Measurements from ENCODE around the gene SEZ6L2.
"Not testable (repeated sequence)": the region's sequence is repeated elsewhere in the genome, so short reads cannot be mapped to it uniquely, and the experiment has no call there.

The SEZ6L2 gene

DNA sequence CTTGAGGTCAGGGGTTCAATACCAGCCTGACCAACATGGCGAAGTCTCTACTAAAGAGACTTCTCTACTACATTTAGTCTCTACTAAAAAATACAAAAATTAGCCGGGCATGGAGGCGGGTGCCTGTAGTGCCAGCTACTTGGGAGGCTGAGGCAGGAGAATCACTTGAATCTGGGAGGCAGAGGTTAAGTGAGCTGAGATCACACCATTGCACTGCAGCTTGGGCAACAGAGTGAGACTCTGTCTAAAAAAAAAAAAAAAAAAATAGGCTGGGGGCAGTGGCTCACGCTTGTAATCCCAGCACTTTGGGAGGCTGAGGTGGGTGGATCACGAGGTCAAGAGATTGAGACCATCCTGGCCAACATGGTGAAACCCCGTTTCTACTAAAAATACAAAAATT, 10.5 kb upstream of the SEZ6L2 start:
- not testable (repeated sequence) for DNase-seq

DNA sequence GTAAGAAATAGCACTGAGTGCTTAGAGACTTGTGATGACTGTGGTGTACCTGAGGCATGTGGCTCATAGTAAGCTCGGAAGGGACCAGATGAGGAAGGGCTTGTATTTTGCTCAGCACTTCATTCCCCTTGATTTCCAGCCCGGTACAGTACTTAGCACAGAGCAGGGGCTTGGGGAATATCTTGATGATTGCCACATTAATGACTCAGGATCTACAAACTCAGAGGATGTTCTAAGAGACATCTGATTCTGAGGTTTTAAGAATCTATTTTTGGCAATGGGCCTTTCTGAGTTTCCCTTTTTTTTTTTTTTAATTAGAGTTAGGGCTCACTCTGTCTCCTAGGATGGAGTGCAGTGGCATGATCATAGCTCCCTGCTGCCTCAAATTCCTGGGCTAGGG, 10.0 kb upstream of the SEZ6L2 start:
- DNase-seq: no peak

DNA sequence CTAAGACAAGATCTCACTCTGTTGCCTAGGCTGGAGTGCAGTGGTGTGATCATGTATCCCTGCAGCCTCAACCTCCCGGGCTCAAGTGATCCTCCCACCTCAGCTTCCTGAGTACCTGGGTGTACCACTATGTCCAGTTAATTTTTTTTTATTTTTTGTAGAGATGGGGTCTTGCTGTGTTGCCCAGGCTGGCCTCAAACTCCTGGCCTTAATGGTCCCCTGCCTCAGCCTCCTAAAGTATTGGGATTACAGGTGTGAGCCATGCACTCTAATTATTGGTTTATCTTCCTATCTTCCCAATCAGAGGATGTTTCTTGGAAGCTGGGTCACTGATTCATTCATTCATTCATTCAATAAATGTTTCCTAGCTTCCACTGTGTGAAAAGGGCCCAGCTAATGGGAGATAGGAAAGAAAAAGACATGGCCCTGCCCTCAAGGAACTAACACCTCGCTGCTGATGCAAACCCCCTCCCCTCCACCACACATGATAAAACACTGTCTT, 9.4 kb upstream of the SEZ6L2 start:
- DNase-seq: no peak

DNA sequence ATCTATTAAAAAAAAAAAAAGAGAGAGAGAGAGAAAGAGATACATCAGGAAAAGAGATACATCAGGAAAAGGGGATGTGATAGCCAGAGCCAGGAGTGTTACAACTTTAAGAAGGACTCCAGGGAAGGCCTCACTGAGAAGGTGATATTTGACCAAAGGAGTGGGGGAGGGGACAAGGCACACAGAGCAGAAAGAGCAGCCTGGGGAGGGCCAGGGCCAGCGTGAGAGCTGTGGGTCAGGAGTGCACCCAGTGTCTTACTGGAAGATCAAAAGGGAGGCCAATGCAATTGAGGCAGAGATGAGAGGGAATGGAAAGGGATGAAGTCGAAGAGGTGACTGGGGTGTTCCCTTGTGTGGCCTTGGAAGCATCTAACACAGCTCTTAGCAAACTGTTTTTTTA, 8.6 kb upstream of the SEZ6L2 start:
- DNase-seq: no peak

DNA sequence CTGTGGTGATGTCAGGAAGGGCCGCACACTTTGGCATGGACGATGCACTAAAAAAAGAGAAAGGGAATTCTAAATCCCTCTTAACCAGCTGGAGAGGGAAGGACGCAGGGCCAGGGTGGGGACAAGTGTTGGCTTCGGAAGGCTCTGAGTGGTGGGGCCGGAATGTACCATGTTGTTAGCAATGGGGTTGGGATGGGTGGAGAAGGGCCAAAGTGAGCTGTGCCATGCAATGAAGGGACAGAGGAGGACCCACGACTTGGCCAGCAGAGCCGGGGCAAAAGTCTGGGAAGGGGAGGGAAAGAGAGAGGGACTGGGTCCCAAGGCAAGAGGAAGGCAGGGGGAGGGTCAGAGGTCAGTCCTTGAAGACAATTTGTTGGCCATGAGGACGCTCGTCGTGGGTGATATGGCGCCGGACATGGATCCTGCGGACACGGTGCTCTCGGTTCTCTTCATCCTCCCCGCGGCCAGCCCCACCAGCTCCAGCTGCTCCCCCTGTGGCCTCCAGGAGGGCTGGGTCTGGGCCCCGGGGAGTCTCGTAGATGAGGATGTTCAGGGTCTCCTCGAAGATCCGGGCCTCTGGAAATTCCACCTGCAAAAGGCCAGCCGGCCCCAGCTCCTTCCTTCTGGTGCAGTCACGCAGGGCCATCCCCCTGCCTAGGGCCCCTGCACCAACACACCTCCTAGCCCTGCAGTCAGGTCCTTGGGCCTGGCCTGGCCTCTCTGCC, 7.3 kb upstream of the SEZ6L2 start:
- no peak for DNase-seq

DNA sequence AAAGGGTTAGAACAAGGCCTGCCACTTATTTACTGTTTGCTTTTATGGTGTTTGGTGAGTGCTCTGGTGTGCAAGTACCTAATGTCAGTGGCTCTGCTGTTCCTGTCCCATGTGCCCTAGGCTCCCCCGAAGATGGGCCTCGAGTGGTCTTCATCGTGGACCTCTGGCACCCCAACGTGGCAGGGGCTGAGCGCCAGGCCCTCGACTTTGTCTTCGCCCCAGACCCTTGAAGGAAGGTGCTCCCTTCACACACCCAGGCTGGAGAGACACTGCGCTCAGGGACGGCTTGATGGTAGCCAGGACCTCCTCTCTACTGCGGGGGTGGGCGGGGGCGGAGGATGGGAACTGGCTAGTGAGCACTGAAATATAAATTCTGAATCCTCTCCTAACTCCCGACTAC, 6.3 kb upstream of the SEZ6L2 start:
- DNase-seq: no peak

DNA sequence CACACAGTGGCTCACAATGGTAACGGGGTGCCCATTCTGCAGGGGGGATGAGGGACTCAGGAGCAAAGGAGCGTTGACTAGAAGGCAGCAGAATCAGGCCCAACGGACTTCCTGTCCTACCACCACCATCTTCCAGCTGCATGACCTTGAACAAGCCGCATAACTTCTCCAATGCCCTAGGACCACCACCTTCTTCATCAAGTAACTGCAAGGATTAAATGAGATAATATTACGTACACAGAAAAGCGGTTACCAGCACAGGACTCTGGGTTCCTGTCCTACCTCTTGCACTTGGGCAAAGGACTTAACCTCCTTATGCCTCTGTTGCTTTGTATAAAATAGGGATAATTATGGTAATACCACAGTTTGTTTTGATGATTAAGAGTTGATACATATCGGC, 5.6 kb upstream of the SEZ6L2 start:
- no peak for DNase-seq

DNA sequence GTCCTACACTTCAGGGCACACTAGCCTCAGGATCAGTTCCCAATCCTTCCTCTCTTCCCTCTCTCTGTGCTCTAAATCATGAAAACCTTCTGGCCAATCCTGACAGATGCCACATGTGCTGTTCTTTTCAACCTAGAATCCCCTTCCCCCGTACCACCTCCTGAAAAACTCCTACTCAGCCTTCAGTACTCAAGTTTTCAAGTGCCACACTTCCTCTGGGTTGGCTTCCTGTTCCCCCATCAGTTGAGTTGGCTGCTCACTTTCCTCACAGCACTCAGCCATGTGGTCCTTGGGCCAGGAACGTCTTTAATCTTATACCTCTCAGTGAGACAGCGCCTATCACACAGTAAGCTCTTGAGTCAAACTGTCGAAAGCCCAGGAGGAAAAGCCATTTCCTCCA, 4.2 kb upstream of the SEZ6L2 start:
- DNase-seq: no peak

DNA sequence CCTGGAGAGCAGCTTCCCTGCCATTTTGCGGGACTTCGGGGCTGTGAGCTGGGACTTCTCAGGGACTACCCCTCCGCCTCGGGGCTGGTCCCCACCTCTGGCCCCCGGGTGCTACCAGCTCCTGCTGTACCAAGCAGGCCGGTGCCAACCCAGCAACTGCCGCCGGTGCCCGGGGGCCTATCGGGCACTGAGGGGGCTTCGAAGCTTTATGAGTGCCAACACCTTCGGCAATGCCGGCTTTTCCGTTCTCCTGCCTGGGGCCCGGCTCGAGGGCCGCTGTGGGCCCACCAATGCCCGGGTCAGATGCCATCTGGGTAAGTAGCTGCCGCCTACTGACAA, 2.2 kb upstream of the SEZ6L2 start:
- no peak for DNase-seq

DNA sequence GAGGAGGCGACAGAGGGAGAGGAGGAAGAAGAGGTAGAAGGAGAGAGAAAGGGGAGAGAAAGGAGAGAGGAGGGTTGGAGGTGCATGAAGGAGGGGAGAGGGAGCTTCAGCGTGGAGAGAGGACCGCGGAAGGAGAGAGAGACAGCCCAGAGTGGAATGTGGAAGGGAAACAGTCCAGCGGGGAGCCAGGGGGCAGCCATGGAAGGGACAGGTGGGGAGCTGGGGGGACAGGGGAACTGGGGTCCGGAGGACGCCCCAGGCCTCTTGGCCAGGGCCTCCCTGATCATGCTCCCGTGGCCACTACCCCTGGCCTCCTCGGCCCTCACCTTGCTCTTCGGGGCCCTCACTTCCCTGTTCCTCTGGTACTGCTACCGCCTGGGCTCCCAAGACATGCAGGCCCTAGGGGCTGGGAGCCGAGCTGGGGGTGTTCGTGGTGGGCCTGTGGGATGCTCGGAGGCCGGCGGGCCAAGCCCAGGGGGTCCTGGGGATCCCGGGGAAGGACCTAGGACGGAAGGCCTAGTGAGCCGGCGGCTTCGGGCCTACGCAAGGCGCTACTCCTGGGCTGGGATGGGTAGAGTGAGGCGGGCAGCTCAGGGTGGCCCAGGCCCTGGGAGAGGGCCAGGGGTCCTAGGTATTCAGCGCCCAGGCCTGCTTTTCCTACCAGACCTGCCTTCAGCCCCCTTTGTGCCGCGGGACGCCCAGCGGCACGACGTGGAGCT, 1.7 kb upstream of the SEZ6L2 start:
- no peak for DNase-seq

DNA sequence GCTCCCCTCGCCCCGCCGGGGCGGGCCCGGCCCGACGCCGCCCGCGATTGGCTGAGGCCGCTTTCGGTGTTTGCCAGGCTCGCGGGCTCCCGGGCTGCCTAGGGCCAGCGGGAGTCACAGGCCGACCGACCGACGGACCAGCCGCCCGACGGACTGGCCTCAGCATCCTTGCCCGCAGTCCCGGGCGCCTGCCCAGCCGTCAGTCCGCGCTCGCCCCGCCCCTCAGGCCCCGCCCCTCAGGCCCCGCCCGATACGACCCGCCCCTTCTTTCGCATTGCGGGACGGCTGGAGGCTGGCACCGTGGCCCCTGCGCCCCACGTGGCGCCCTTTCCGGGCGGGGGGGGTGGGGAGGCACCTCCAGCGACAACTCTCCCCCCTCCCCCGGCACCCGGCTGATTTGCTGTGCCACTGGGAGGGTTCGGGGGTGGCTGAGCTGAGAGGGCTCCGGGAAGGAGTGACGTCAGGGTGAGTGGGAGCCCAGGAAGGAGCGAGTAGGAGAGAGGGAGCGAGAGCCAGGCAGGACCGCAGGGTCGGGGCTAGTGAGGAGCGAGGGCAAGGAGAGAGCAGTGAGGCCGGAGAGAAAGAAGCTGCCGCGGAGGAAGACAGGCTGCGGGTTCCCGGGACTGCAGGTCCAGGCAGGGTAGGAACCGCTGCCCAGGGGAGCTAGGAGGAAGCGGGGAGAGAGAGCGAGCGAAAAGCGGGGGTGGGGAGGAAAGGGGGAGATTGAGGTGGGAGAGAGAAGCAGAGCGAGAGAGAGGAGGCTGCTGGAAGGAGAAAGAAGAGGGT, 945 bp upstream of the SEZ6L2 start, which contains the start of gene ASPHD1:
Gene ASPHD1, plus strand, starts transcription at position 387 of the 786 bp plus-strand sequence. CDS start 484 bp downstream, outside the sequence.
- DNase-seq: peak; percentile 92 to 96

DNA sequence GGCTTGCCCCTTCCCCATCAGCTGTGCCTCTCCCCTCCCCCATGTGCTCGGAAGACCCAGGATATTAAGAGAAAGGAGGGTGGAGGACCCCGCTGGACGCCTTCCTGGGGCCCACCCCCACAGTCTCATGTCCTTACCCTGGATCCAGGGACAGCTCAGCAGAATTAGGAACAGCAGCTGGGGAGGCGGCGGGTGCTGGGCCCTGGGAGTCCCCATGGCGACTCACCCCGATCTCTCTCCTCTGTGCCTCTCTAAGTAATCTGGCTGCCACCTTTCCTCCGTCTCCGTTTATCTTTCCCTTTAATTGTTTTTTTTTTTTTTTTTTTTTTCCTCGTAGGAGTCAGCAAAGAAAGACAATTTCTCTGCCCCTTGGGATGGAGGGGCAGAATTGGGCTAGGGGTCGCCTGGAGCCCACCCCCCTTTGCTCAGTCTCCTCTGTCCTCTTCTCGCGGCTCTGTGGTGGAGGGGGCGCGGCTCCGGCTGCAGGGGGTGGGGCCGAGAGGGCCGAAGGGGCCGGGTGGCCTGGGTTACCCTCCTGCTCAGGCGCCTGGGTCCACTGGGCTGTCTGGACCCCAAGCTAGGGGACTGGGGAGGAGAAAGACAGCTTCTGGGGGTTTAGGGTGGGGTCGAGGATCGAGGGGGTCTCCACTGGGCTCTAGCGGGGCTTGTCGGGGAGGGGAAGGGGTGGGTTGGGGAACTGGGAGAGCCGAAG, 390 bp downstream of the SEZ6L2 start:
- peak; percentile 72 to 81 for DNase-seq

DNA sequence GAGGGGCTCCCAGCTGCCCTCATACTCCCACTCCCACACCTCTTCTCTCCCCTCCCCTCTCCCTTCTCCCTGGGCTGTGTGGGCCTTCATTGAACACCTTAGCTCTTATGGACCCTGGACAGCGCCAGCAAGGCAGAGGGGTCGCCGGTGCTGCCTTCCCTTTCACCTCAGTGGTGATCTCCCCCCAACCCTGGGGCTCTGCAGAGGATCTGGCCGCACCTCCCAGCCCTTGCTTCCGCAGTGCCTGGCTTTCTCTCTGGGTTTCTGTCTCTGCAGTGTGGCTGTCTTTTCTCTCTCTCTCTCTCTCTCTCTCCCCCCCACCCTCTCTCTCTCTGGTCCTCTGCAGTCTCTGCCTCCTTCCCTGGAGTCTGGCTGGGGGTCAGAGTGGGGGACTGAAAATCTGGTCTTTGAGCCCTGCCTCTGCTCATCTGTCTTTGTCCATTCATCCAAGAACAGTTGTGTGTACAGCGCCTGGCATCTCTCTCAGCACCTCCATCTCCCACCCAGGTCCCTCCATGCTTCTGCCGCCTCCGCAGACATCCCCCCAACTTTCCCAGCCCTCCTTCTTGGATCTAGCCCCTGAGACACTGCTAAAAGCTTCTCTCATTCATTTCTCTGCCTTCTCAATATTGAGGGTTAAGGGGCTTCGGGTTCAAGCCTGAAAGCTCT, 1.1 kb downstream of the SEZ6L2 start:
- DNase-seq: no peak

DNA sequence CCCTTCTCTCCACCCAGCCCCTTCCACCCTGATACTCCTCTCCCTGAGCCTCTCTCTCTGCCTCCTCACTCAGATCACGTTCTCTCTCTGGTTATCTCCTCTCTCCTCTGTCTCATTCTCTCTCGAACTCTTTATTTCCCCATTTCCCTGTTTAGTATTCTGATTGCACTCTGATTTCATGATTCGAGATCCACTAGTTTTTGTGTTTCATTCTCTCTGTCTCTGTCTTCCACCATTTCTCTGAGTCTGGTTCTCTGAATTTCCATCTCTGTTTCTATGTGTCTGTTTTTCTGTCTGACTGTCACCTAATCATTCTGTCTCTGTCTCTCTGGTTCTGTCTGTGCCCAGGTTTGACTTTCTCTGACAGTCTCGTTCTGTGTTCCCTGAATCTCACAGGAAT, 2.0 kb downstream of the SEZ6L2 start:
- DNase-seq: no peak

DNA sequence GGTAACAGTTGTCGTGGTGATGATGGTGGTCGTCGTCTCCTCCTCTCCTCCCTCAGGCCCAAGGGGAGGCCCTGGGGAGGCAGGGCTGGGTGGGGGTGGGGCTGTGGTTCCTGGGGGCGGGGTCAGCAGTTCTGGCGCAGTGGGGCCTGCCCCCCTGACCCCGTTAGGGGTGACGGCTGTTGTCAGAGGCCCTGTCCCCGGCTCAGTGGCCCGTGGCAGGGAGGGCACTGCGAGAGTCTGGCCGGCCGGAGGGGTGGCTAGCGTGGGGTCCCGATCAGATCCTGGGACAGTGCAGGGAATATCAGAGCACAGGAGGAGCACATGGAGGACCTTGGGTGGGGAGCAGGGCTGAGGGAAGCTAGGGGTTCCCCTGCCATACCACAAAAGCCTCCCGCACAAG, 2.5 kb downstream of the SEZ6L2 start:
- DNase-seq: no peak

DNA sequence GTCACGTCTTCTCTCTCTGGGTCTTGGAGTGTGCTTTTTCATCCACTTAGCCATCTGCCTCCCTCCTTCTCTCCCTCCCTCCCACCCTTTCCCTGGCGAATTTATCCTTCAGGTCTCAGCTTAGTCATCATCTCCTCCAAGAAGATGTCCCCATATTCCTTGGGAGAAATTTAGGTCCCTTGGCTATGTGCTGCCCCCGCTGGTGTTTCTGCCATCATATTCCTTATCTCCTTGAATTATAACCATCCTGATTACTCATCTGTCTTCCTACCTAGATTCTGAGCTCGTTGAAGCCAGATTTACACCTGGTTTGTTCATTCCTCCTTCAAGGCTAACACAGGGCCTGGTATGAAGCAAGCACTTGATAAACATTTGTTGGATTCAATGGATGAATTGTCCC, 5.0 kb downstream of the SEZ6L2 start:
- DNase-seq: no peak

DNA sequence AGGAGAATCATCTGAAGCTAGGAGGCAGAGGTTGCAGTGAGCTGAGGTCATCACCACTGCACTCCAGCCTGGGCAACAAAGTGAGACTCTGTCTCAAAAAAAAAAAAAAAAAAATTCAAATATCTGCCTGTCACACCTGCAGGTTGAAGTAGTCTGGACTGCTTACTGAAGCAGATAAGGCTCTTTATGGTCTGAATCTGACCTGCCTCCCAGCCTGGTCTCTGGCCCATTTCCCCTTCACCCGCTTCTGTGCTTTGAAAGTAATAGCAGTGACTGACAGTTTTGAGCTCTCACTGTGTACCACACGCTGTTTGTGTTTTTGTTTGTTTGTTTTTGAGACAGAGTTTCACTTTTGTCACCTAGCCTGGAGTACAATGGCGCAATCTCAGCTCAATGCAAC, 5.8 kb downstream of the SEZ6L2 start:
- no peak for DNase-seq

DNA sequence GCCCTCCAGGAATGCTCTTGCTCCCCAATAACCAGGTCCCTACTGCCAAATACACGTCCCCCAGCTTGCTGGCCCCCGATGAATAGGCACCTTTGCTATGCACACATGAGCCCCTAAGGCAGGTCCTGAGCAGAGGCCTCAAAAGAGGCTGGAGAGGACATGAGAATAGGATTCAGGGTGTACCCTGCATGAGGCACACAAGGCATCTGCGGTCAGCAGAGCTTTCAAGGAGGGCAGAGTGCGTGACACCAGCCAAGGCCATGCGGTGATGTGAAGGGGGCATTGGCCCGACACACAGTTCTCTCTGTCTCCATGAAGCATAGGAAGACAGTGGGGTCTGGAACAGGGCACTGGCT, 6.9 kb downstream of the SEZ6L2 start:
- no peak for DNase-seq

DNA sequence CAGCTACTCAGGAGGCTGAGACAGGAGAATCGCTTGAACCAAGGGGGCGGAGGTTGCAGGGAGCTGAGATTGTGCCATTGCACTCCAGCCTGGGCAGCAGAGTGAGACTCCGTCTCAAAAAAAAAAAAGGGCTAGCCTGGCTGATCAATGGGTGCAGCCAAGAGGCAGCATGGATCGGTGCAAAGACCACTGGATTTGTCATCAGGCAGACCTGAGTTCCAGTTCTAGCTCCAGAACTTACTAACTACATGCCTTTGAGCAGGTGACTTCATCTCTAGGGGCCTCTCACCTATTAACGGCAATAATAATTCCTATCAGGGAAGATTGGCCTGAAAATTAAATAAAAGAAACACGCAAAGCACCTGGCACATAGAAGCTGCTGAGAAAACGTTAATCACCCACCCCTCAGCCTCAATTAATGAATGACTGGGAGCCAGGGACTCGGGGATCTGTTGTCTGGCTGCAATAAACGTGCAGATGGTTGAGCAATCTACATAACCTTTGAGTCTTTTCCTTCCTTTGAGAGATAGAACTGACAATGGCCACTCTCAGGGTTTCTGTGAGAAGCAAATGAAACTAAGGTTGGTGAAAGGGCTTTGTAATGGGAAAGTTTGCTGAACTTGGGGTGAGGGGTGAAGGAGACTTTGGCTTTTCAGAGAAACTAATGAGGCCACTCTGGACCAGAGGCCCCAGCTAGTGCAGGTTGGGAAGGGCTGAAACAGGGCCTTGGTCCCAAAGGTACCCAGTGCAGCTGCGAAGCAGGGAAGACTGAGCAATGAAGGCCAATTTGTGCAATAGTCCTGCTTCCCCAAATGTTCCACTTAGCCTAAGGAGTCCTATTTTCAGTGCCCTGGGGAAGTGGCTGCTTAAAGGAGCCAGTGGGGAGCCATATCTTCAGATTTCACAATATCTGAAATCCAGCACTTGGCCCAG, 7.6 kb downstream of the SEZ6L2 start:
- DNase-seq: no peak

DNA sequence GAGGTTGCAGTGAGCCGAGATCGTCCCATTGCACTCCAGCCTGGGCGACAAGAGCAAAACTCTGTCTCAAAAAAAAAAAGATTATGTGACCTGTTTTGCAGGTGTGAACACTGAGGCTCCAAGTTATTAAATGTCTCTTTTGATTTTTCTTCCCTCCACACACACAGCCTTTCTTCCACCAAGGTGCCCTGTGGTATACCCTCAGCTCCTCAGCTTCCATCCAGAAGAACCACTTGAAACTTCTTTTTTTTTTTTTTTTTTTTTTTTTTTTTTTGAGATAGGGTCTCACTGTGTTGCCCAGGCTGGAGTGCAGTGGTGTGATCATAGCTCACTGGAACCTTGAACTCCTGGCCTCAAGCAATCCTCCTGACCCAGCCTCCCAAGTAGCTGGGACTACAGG, 10.0 kb downstream of the SEZ6L2 start:
- DNase-seq: not testable (repeated sequence)

DNA sequence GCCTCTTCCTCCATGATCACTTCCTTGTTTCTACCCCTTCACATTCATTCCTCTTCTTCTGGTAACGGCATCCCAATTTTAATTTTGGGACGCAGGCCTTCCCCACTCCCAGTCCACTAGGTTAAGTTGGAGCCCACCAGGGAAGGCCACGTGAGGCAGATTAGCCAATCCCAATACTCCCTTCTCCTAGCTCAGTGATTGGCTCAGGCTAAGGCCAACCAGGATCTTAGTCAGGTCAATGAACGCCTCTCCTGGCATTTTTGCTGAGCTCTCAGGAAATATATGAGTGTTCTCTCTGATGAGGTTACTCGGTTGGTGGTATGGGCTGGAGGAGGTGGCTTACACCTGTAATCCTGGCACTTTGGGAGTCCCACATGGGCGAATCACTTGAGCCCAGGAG, 15.4 kb downstream of the SEZ6L2 start:
- DNase-seq: no peak

Data from SHP77 (cell line).